ENCODE data around the gene ITPA. TPM values are rescaled to one million over a fixed set of nuclear protein-coding genes. Genes with fewer than 3 reads are reported as not detected.

ITPA gene
- total RNA-seq (2014; rRNA removed): 117 and 121 TPM in 2 replicates
- percentile 85 among the genes with signal in this experiment for Bru-seq, nascent RNA
- BruChase-seq, experiment 1, labeled RNA remaining after a 6-hour chase: percentile 84 among the genes with signal in this experiment
- BruChase-seq, experiment 2, labeled RNA remaining after a 2-hour chase: percentile 84 among the genes with signal in this experiment
- long read RNA-seq, transcript ITPA-201 (8 exons, 1,185 nt): major isoform, 56 of 156 reads
- long read RNA-seq, partial matches to known transcripts: 9 of 156 reads
- long read RNA-seq, other reads (novel, unspliced or antisense): 86 of 156 reads

DNA sequence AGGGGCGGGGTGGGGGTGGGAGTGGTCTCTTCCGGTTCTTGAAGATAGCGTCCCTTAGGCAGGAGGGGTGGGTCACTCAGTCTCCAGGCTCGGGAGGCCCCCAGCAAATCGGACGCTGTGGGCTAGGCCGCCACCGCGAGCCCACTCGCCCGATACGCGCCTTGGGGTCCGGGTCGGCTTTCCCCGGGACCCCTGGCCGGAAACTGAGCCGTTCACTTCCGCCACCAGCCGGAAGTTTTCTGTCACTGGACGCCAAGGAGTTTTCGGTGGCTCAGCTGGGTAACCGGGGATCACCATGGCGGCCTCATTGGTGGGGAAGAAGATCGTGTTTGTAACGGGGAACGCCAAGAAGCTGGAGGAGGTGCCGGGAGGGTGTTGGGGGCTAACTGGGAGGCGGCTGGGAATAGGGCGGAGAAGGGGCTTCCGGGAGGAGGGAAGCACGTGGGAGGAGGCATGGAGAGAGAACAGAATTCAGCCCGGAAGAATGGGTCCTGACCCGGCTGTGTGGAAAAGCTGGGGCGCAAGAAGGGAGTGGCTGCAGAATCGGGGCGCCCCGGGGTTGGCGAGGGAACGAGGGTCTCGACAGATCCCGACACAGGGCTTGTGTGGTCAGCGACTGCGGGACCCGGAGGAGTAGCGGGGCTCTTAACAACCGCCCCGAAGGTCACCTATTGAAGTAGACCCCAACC lies at the start of gene ITPA:
ITPA (plus strand) TSS at position 242 of the 689 bp plus-strand sequence; CDS start at position 296, 54 bp downstream.
- Histone ChIP-seq H4K20me1 (ENCODE audit: low read length) (no peaks in the 10 kb centered on the region), H3K27ac (ENCODE audit: low read length) (peak within 1 kb of the TSS; percentile 55), H3K9ac (ENCODE audit: low read length) (peak within 1 kb of the TSS; percentile 90), H3K27me3 (ENCODE audit: low read length) (no peaks in the 10 kb centered on the region), H3K36me3 (ENCODE audit: low read depth, low read length) (peaks cover 7% of the 10 kb centered on the region; the same call in 1 of the 2 replicates), H2AFZ (ENCODE audit: low read length) (peak within 1 kb of the TSS; percentile 92), H3K4me1 (ENCODE audit: insufficient read depth, low read length) (peaks cover 14% of the 10 kb centered on the region; the same call in 1 of the 2 replicates), H3K9me2 (replicated peaks; ENCODE audit: low read length) (no peaks in the 10 kb centered on the region), H3F3A (ENCODE audit: low read length, unreplicated experiment) (no peaks in the 10 kb centered on the region), H3K9me3 (ENCODE audit: low read length) (no peaks in the 10 kb centered on the region), H3K4me3 (ENCODE audit: low read length) (peak within 1 kb of the TSS; percentile 89), H3K79me2 (ENCODE audit: low read length) (peaks cover 46% of the 10 kb centered on the region), H3K4me2 (ENCODE audit: low read length) (peak within 1 kb of the TSS; percentile 83)
- ATAC-seq (peak; percentile 51), DNase-seq (peak; percentile 51)
- ChIA-PET CTCF (interaction anchor here (1.1 kb wide), 1 partner anchor 156 kb away, joined by 3 read pairs; no protein-coding TSS in a partner anchor), POLR2A (ENCODE audit: unreplicated experiment) (interaction anchor here (0.5 kb wide), 1 partner anchor 38 kb away, joined by 5 read pairs; no protein-coding TSS in a partner anchor)
- intact Hi-C loops (cut with micrococcal nuclease): no loop called here
- BruUV-seq (replicated peaks): TSS peak; percentile 79
- TF ChIP-seq, protein P1, sequence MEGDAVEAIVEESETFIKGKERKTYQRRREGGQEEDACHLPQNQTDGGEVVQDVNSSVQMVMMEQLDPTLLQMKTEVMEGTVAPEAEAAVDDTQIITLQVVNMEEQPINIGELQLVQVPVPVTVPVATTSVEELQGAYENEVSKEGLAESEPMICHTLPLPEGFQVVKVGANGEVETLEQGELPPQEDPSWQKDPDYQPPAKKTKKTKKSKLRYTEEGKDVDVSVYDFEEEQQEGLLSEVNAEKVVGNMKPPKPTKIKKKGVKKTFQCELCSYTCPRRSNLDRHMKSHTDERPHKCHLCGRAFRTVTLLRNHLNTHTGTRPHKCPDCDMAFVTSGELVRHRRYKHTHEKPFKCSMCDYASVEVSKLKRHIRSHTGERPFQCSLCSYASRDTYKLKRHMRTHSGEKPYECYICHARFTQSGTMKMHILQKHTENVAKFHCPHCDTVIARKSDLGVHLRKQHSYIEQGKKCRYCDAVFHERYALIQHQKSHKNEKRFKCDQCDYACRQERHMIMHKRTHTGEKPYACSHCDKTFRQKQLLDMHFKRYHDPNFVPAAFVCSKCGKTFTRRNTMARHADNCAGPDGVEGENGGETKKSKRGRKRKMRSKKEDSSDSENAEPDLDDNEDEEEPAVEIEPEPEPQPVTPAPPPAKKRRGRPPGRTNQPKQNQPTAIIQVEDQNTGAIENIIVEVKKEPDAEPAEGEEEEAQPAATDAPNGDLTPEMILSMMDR (conservative IDR thresholded peaks at IDR 0.05; ENCODE audit: low read depth, low read length): no peak
- TF ChIP-seq EZH2 (IDR thresholded peaks at IDR 0.05; ENCODE audit: low read length, unreplicated experiment): no peak
- TF ChIP-seq EZH2phosphoT487 (IDR thresholded peaks at IDR 0.05; ENCODE audit: borderline replicate concordance, low read length): no peak

DNA sequence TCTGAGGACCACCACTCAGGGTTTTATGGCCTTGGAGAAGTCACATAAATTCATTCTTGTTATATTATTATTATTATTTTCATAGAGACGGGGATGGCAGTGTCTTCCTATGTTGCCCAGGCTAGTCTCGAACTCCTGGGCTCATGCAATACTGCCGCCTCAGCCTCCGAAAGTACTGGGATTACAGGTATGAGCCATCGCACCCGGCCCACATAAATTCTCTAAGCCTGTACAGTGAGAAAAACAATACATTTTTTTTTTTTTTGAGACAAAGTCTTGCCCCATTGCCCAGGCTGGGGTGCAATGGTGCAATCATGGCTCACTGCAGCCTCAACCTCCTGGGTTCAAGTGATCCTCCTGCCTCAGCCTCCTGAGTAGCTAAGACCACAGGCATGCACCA lies 48.9 kb upstream of the ITPA start:
- CTCF ChIA-PET: no interaction called here
- BruUV-seq (replicated peaks): no TSS peak
- no peaks in the 10 kb centered on the region for H3K9me2 ChIP-seq (replicated peaks; ENCODE audit: low read length)
- ATAC-seq: no peak
- peak overlapping the region; percentile 96; the same call in 1 of the 2 replicates for H3K4me2 ChIP-seq (ENCODE audit: low read length)
- H3K27ac ChIP-seq (ENCODE audit: low read length): no peak overlapping the region
- POLR2A ChIA-PET (ENCODE audit: unreplicated experiment): no interaction called here
- peaks cover 46% of the 10 kb centered on the region for H3K79me2 ChIP-seq (ENCODE audit: low read length)
- no peaks in the 10 kb centered on the region for H3K27me3 ChIP-seq (ENCODE audit: low read length)
- DNase-seq: no peak
- peaks cover 27% of the 10 kb centered on the region for H4K20me1 ChIP-seq (ENCODE audit: low read length)
- no peaks in the 10 kb centered on the region for H3F3A ChIP-seq (ENCODE audit: low read length, unreplicated experiment)
- no peaks in the 10 kb centered on the region for H3K9me3 ChIP-seq (ENCODE audit: low read length)
- TF ChIP-seq EZH2 (IDR thresholded peaks at IDR 0.05; ENCODE audit: low read length, unreplicated experiment) (no peak), EZH2phosphoT487 (IDR thresholded peaks at IDR 0.05; ENCODE audit: borderline replicate concordance, low read length) (no peak)
- TF ChIP-seq, protein P1 (conservative IDR thresholded peaks at IDR 0.05; ENCODE audit: low read depth, low read length): no peak
- H3K4me3 ChIP-seq (ENCODE audit: low read length): peak overlapping the region; percentile 83
- intact Hi-C loops (cut with micrococcal nuclease): no loop called here
- H2AFZ ChIP-seq (ENCODE audit: low read length): no peak overlapping the region; the same call in 1 of the 2 replicates
- H3K4me1 ChIP-seq (ENCODE audit: insufficient read depth, low read length): peaks cover 14% of the 10 kb centered on the region
- peak overlapping the region; percentile 90; the same call in 1 of the 2 replicates for H3K9ac ChIP-seq (ENCODE audit: low read length)
- peaks cover 5% of the 10 kb centered on the region; the same call in 1 of the 2 replicates for H3K36me3 ChIP-seq (ENCODE audit: low read depth, low read length)

Measured in PC-3 (cell line).